ENCODE data around the gene ATM. TPM values are rescaled to one million over a fixed set of nuclear protein-coding genes. Genes with fewer than 3 reads are reported as not detected.
"Not testable (repeated sequence)": the region's sequence is repeated elsewhere in the genome, so short reads cannot be mapped to it uniquely, and the experiment has no call there.

Gene ATM
- polyA plus RNA-seq, 4 donors, result 53.2 to 66.9 (median 58.7) TPM

GRCh38 chr11:108346451-108346850 is 123.6 kb downstream of the ATM start:
- no peak for DNase-seq (ENCODE audit: low read depth in 4 of 4, low spot score in 3 of 4)

DNA sequence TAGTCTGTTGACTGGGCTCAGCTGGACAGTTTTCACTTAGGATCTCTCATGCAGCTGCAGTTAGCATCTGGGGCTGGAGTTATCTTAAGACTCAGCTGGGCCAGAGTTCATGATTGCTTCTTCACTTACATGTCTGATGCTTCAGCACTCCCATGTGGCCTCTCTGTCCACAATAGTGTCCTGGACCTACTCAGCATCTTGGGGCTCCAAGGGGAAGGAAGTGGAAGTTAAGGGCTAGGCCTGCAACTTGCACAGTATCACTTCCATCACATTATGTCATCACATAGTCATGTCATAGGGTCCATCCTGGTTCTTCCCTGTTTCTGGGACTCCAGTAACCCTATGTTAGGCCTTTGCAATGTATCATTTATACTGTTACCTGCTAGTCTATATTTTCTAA is 128.6 kb downstream of the ATM start:
- no peak for DNase-seq (ENCODE audit: low read depth in 4 of 4, low spot score in 3 of 4)

DNA sequence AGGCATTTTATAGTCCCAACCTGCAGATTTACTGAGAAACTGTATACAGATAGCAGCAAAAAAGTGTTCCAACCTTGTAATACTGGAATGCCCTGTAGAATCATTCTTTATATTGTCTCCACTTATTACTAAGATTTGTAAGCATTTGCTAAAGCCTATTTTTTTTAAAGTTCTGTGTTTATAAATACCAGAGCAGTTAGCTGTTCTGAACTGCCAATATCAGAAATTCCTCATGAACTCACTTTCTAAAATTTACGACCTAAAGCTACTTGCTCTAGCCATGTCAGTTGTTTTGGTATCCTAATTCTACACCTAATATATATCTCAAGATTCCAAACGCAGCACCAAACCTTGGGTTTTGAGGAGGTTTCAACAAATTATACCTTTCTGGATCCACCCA is 141.3 kb downstream of the ATM start:
- no peak for DNase-seq (ENCODE audit: low read depth in 4 of 4, low spot score in 3 of 4)

GRCh38 chr11:108368134-108368533 is 145.3 kb downstream of the ATM start:
- DNase-seq (ENCODE audit: low read depth in 4 of 4, low spot score in 3 of 4), result no peak

- no peak for DNase-seq (ENCODE audit: low read depth in 4 of 4, low spot score in 3 of 4)
These were observed 146.2 kb downstream of the ATM start for GRCh38 chr11:108369064-108369463.

DNA sequence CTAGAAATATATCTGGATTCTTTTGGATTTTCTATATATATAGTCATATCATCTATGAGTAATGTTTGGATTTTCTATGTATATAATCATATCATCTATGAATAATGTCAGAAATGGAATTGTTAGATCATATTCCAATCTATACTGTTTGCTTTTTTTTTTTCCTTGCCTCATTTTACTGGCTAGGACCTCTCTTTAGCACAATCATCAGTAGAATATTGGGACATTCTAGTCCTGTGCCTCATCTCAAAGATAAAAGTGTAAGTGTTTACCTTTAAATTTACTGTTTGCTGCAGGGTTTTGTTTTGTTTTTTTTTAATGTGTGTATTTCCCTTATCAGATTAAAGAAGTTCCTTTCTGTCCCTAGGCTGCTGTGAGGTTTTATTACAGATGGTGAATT is 147.4 kb downstream of the ATM start:
- no peak for DNase-seq (ENCODE audit: low read depth in 4 of 4, low spot score in 3 of 4)

- no peak for DNase-seq (ENCODE audit: low read depth in 4 of 4, low spot score in 3 of 4)
These were observed 148.1 kb downstream of the ATM start for GRCh38 chr11:108370990-108371389.

DNA sequence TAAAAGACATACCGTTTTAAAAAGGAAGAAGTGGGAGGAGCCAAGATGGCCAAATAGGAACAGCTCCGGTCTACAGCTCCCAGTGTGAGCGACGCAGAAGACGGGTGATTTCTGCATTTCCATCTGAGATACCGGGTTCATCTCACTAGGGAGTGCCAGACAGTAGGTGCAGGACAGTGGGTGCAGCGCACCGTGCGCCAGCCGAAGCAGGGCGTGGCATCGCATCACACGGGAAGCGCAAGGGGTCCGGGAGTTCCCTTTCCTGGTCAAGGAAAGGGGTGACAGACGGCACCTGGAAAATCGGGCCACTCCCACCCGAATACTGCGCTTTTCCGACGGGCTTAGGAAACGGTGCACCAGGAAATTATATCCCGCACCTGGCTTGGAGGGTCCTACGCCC is 150.6 kb downstream of the ATM start:
- DNase-seq (ENCODE audit: low read depth in 4 of 4, low spot score in 3 of 4), result not testable (repeated sequence)

GRCh38 chr11:108388576-108388975 is 165.7 kb downstream of the ATM start:
- DNase-seq (ENCODE audit: low read depth in 4 of 4, low spot score in 3 of 4), result no peak

DNA sequence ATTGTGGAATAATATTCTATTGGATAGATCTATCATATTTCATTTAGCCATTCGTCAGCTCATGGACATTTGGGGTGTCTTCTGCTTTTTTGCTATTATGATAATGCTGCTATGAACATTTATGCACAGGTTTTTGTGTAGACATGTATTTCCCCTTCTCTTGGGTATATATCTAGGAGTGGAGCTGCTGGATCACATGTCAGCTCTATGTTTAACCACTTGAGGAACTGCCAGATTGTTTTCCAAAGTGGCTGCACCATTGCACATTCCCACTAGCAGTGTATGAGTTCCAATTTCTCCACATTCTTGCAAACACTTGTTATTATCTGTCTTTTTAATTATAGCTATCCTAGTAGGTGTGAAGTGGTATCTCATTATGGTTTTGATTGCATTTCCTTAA is 169.5 kb downstream of the ATM start:
- no peak for DNase-seq (ENCODE audit: low read depth in 4 of 4, low spot score in 3 of 4)

DNA sequence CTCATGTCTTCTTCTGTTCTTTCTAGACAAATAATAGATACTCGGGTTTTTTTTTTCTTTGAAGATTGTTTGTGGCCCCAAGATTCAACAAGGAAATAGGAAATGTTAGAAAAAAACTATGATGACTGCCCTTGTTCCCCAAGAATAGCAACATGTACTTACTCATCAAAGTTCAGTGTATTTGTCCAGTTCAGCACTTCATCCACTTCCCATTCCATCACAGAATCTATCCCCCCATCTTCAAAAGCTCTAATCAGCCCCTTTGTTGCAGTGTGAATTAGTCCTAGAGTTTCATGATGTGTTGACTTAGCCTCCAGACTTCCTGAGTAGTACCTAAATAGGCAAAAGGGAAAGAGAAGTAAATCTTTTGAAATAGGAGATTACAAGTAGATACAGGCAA is 170.2 kb downstream of the ATM start:
- DNase-seq (ENCODE audit: low read depth in 4 of 4, low spot score in 3 of 4), result no peak

DNA sequence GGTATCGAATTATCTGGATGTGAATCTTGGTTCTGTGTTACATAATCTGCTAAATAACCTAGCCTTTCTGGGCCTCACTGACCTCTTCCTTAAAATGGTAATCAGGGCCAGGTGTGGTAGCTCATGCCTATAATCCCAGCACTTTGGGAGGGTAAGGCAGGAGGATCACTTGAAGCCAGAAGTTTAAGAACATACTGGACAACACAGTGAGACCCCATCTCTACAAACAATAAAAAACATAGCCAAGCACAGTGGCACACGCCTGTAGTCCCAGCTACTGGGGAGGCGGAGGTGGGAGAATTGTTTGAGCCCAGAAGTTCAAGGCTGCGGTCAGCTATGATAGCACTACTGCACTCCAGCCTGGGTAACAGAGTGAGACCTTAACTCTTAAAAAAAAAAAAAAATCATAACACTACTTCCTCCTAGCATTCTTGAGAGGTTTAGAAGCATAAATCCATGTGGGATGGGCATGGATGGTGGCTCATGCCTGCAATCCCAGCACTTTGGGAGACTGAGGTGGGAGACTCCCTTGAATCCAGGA is 171.9 kb downstream of the ATM start:
- DNase-seq (ENCODE audit: low read depth in 4 of 4, low spot score in 3 of 4), result no peak

GRCh38 chr11:108396672-108397071 is 173.8 kb downstream of the ATM start:
- not testable (repeated sequence) for DNase-seq (ENCODE audit: low read depth in 4 of 4, low spot score in 3 of 4)

- no peak for DNase-seq (ENCODE audit: low read depth in 4 of 4, low spot score in 3 of 4)
These were observed 175.6 kb downstream of the ATM start for GRCh38 chr11:108398439-108398838.

GRCh38 chr11:108402241-108402640 is 179.4 kb downstream of the ATM start:
- DNase-seq (ENCODE audit: low read depth in 4 of 4, low spot score in 3 of 4), result no peak

DNA sequence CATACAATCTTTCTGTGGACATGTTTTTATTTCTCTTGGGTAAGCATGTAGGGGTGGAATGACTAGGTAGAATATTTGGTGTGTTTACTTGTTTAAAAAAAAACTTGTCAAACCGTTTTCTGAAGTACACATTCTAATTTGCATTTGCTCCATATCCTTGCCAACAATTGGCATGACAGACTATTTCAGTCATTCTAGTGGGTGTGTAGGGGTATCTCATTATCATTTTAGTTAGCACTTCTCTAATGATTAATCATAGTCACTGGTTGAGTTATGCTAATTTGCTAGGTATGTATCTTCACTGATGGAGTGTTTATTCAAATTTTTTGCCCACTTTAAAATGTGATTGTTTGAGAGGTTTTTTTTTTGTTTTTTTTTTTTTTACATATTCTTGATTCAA is 180.2 kb downstream of the ATM start:
- DNase-seq (ENCODE audit: low read depth in 4 of 4, low spot score in 3 of 4), result no peak

GRCh38 chr11:108405706-108406105 is 182.8 kb downstream of the ATM start:
- DNase-seq (ENCODE audit: low read depth in 4 of 4, low spot score in 3 of 4), result no peak

GRCh38 chr11:108414958-108415357 is 192.1 kb downstream of the ATM start:
- no peak for DNase-seq (ENCODE audit: low read depth in 4 of 4, low spot score in 3 of 4)

GRCh38 chr11:108417551-108417950 is 194.7 kb downstream of the ATM start:
- DNase-seq (ENCODE audit: low read depth in 4 of 4, low spot score in 3 of 4), result not testable (repeated sequence)

Measured in right renal pelvis (tissue), 4 donors.